Motor neuron (in vitro differentiated cells): ENCODE data around the gene MBD1. TPM values are rescaled to one million over a fixed set of nuclear protein-coding genes. Genes with fewer than 3 reads are reported as not detected.

Experiments
- ATAC-seq, 8 experiments: fragments of 200-7000 bp; cut with Tn5 transposase; replicated peaks in 6 of 8; 2 replicates each; pipeline ENCODE4 v1.8.0; 2021; ENCODE audit warnings: mild to moderate bottlenecking in 8 of 8, moderate library complexity in 8 of 8
- H3K27ac ChIP-seq, 2 donors: fragments of 250-450 bp; sonication (Bioruptor Pico); 2 replicates each; pipeline ENCODE4 v1.9.0; 2021; ENCODE audit warnings: antibody characterized with exemption in 2 of 2, mild to moderate bottlenecking in 2 of 2, moderate library complexity in 1 of 2
- H3K4me1 ChIP-seq, 2 donors: fragments of 250-450 bp; sonication (Bioruptor Pico); replicated peaks in 1 of 2; 2 replicates each; pipeline ENCODE4 v1.6.1; 2021; ENCODE audit warnings: antibody characterized with exemption in 2 of 2, mild to moderate bottlenecking in 2 of 2, moderate library complexity in 1 of 2
- H3K4me3 ChIP-seq, 5 donors: fragments of 250-450 bp; sonication (Bioruptor Pico); 2 replicates each; pipeline ENCODE4 v1.9.0; 2021; ENCODE audit warnings: antibody characterized with exemption in 5 of 5, mild to moderate bottlenecking in 5 of 5, moderate library complexity in 4 of 5
- WGBS, 10 experiments: fragments of 450-650 bp; shearing (Covaris generic); methylation state at CpG; one replicate each; pipeline ENCODE4 v1.0.0; 2022; 5-methylcytosine and 5-hydroxymethylcytosine counted together
- in situ Hi-C, 9 experiments: fragments of 400-800 bp; cut with MboI; loops; one replicate each; pipeline ENCODE4 v1.15.0; 2021; ENCODE audit warnings: low sequenced_read_pairs in 9 of 9, low pct_unique_long_range_greater_than_20kb in 2 of 9; ENCODE audit not compliant: unreplicated experiment in 9 of 9
- total RNA-seq, 8 experiments: library from RNA; unstranded; fragments of 300-600 nt; gene quantifications; 2 replicates each; pipeline versions ENCODE4 v1.2.3 to v1.2.4, GENCODE V29; 2022

Gene MBD1
- total RNA-seq, 8 experiments from 2014 or later: 43.0 to 63.3 (median 54.7) TPM

DNA sequence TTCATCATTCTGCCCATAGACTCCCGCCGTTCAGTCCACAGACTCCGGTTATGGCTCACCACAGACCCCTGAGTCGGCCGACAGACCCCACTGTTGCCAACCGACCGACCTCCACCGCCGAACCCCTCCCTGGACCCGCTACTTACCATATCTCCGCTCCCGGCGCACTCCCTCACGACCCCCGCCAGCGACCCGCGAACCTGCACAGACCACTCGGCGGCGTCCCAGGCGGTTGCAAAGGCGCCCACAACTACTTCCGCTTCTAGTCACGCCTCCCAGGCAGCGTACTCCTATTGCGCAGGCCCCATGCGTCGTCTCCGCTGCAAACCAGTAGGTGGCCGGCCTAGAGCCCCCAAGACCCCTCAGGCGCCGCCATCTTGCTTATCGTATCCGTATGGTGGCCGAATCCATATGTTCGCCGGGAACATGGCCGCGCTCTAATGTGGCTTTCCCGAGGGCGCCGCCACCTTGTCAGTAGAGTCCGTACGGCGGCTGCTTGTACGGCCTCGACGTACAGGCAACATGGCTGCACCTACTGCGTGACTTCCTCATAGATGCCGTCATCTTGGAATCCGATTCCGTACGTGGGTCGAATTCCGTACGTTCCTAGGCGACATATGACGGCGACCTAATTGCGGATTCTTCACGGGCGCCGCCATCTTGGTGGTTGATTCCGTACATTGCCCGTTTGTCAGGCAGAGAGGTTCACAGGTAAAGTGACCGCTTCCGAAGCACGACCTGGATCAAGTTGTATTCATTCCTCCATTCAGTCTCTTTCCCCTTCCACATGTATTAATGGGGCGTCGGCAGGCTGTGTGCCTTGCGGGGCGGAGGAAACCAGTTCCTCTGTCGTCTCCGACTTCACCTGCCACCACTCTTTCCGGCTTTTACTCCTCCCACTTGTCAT, 6.4 kb upstream of the MBD1 start, which contains the start of gene CXXC1:
Gene CXXC1 (minus strand): TSS at position 252 of the 907 bp plus-strand sequence. CDS start 103 bp downstream, at position 149.
- Histone ChIP-seq H3K27ac (peak within 1 kb of the TSS; percentile 75 to 81), H3K4me1 (peaks cover 5 to 7% of the 10 kb centered on the region in 2 donors), H3K4me3 (peak within 1 kb of the TSS; percentile 59 to 90 (median 66))
- WGBS, 10 experiments: 0 to 10% (median 1%) methylated on average over 6 to 36 of the region's 76 CpGs; no CpG with 5 or more reads in 1 of the 10 experiments
- in situ Hi-C loops: loop anchor here in 1 of 9 experiments (25.0 kb wide), 1 partner anchor 150 kb away; no protein-coding TSS in a partner anchor
- ATAC-seq: peak; percentile 86 to 95 (median 88)

DNA sequence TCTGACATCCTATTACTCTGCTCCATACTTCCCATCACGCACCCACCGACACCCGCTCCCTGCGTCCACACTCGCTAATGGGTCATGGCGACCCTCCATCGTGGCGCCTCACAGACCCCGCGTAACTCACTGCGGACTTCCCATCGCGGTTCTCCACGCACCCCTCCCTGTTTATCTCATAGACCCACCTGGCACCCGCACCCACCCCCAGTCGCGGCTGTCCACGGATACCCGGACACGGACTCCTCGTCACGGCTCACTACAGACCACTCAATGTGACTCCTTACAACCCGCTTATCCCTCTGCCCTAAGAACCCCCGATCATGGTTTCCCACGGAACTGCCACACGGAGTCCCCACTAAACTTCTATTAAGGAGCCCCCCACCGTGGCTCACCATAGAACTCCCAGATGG, 5.7 kb upstream of the MBD1 start:
- peak overlapping the region; percentile 59 to 90 (median 66) for H3K4me3 ChIP-seq
- WGBS, 10 experiments: 0 to 2% (median 0%) methylated on average over 2 to 8 of the region's 27 CpGs; no CpG with 5 or more reads in 5 of the 10 experiments
- ATAC-seq: peak; percentile 0 to 7 (median 2)
- H3K27ac ChIP-seq: peak overlapping the region; percentile 26 to 52
- in situ Hi-C loops: loop anchor here in 1 of 9 experiments (25.0 kb wide), 1 partner anchor 150 kb away; no protein-coding TSS in a partner anchor
- H3K4me1 ChIP-seq: peaks cover 7 to 8% of the 10 kb centered on the region in 2 donors

DNA sequence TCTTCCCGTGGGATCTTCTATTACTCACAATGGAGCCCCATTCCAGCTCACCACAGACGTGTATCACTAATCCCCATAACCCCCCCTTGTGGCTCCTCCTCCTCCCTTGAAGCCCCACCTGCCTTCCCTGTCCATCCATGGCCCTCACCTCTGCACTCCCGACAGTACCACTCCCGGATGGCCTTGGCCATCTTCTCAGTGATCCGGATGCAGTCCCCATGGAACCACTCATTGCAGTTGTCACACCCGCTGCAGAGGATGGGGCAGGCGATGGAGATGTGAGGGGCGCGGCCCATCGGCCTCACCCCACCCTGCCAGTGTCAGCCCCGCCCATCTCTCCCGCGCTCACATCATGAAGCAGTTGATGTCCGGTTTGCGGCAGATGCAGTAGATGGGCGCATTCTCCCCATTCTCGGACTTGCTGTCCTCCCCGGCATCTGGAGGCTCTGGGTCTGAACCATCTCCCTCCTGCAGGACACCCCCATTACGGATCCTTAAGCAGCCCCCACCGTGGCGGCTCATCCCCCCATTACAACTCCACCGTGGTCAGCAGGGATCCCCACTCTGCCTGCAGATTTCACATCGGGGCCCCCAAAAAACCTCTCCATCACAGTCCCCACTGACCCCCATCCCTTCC, 5.2 kb upstream of the MBD1 start:
- Histone ChIP-seq H3K4me1 (peaks cover 9 to 10% of the 10 kb centered on the region in 2 donors), H3K4me3 (peak overlapping the region; percentile 59 to 90 (median 66)), H3K27ac (peak overlapping the region; percentile 26 to 52)
- in situ Hi-C loops: loop anchor here in 1 of 9 experiments (25.0 kb wide), 1 partner anchor 151 kb away; no protein-coding TSS in a partner anchor
- peak in 7 of 8 experiments; percentile 1 to 51 (median 17) for ATAC-seq
- 0% methylated on average over 1 to 3 of the region's 23 CpGs; no CpG with 5 or more reads in 8 of the 10 experiments for WGBS, 10 experiments

DNA sequence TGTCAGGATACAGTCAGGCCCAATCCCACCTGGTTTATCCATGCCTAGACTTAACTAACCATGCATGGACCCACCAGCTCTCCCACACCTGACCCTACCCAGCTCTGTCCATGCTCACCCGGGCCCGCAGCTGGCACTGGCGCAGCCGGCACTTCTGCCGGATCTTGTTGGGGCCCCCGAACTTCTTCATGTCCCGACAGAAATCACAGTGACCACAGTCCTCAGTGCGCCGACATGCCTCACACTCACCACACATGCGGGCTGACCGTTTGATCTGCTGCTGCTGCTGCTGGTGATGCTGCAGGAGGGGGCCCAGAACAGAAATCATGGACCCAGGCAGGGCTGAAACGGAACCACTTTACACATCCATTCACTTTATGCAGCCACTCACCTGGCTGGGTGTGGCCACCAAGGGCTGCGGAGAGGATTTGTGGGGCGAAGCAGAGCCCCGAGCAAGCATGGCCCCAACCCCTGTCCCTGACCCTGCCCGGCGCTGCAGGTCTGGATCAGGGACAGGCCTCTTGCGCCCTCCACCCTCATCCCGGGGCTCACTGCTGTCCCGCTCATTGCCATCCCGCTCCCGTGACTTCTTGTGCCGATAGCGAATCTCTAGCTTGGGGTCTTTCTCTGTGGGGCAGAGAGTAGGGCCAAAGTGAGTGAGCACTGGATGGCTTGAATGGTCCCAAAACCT, 4.5 kb upstream of the MBD1 start:
- in situ Hi-C loops: loop anchor here in 1 of 9 experiments (25.0 kb wide), 1 partner anchor 152 kb away; no protein-coding TSS in a partner anchor

DNA sequence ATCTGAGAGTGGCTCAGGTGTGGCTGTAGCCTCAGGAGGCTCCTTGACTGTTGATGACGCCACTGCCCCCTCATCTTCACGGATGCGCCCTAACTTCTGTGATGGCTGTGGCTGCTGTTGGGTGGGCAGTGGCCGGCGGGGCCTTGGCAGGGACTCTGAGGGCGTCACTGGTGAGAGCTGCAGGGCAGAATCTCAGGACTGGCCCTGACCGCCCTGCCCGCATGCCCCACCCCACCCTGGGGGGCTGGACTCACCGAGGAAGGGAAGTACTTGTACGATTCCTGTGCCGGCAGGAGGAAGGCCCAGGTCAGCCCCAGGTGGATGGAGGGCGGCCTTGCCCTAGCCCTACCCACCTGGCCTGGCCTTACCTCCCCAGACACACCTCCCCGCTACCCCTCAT, 3.7 kb upstream of the MBD1 start:
- Histone ChIP-seq H3K4me1 (peaks cover 14 to 16% of the 10 kb centered on the region in 2 donors), H3K27ac (no peak overlapping the region), H3K4me3 (no peak overlapping the region)
- no peak for ATAC-seq
- in situ Hi-C loops: loop anchor here in 1 of 9 experiments (25.0 kb wide), 1 partner anchor 152 kb away; no protein-coding TSS in a partner anchor
- 85 to 100% (median 93%) methylated on average over 2 to 8 of the region's 13 CpGs; no CpG with 5 or more reads in 5 of the 10 experiments for WGBS, 10 experiments

More for the DNA sequence above, 4.5 kb upstream of the MBD1 start:
- ATAC-seq: no peak
- Histone ChIP-seq H3K27ac (peak overlapping the region; percentile 26 to 52), H3K4me3 (peak overlapping the region; percentile 59 to 90 (median 66)), H3K4me1 (peaks cover 9 to 10% of the 10 kb centered on the region in 2 donors)
- 90 to 100% (median 97%) methylated on average over 2 to 14 of the region's 24 CpGs; no CpG with 5 or more reads in 5 of the 10 experiments for WGBS, 10 experiments

DNA sequence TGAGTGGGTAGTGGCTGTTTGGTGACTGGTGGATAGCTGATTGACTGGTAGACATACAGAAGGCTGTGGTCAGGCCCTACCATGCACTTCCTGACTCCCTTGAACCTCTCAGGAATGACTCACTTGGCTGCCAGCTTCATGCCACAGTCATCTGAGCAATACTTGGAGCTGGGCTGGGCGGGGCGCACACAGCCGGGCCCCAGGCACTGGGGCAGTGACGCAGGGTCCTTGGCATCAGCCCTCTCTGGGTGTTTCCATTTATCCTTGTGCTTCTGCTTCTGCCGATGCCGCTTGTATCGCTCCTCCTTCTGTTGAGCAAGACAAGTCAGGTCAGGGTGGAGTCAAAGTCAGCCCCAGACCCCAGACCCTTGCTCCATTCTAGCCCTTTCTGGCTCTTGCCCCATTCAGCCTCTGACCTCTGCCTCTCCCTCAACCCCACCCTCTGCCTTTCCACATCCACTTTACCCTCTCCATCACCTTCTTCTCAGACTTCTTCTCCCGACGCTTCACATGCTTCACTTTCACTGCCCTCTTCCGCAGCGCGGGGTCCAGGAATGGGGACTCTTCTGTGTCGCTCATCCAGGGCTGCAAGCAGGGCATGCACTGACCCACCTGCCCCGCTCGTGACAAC, 3.0 kb upstream of the MBD1 start:
- in situ Hi-C loops: loop anchor here in 1 of 9 experiments (25.0 kb wide), 1 partner anchor 153 kb away; no protein-coding TSS in a partner anchor
- H3K27ac ChIP-seq: no peak overlapping the region
- peaks cover 19 to 20% of the 10 kb centered on the region in 2 donors for H3K4me1 ChIP-seq
- ATAC-seq: no peak
- WGBS, 10 experiments: 80 to 100% (median 93%) methylated on average over 3 to 7 of the region's 15 CpGs; no CpG with 5 or more reads in 5 of the 10 experiments
- H3K4me3 ChIP-seq: no peak overlapping the region

DNA sequence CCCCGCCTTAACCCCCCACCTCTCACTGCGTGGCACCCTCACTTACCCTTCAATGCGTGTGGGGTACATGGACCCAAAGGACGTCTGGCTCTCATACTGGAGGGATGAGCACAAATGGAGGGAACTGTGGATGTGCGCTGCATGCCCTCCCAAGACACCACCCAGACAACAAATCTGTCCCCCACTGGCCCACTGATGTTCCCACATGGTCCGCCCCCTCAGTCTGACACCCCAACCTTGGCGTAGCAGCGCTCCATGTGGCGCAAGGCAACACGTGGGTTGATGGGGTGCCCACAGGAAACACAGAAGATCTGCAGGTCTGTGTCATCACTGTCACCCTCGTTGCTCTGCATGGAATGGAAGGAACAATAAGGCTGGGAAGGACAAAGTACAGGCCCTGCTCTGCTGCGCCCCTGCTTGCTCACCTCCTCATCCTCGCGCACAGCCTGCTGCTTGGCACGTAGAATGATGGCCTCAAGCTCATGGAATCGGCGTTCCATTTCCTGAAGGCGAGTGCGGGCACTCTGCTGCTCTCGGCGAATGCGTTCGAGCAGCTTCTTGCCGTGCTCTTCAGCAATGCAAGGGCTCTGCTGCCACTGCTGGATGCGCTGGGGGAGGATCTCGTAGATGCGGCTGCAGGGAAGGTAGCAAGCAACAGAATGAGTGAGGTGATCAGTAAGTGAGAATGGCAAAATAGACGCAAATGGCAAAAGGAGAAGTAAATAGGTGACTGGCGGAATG, 2.3 kb upstream of the MBD1 start:
- in situ Hi-C loops: loop anchor here in 1 of 9 experiments (25.0 kb wide), 1 partner anchor 154 kb away; no protein-coding TSS in a partner anchor
- no peak for ATAC-seq
- Histone ChIP-seq H3K4me3 (no peak overlapping the region), H3K27ac (no peak overlapping the region), H3K4me1 (peaks cover 22% of the 10 kb centered on the region in 2 donors)
- 89 to 100% (median 98%) methylated on average over 1 to 20 of the region's 29 CpGs; no CpG with 5 or more reads in 1 of the 10 experiments for WGBS, 10 experiments

DNA sequence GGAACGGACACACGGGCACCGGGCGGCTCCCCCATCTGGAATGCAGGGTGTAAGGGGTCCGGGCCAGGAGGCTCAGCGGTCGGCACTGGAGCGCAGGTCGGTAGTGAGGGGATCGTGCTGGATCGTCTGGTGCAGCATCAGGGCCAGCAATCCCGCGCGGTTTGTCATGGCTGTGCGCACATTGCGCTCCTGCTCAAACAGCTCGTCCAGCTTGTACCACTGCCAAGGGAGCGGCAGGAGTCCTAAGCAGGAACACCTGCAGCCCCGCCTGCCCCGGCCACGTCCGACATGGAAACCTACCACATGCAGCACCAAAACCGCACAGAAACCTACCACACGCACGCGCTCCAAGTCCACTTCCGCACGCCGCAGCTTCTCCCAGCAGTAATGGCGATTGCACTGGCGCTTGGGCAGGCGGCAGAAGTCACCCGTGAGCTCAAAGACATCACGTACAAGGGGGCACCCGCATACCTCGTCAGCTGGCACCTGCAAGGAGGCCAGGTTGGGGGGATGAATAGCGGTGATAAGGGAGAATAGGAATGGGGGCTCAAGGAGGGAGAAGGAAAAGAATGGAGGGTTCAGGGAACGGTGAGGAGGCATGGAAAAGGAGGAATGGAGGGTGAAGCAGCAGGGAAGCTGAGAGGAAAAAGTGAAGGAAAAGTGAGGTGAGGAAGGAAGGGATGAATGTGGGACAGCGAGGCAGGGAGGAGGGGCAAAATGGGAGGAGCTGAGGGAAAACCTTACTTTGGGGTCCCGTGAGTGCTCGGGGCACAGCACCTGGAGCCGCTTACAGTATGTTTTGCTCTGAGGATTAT, 1.4 kb upstream of the MBD1 start:
- Histone ChIP-seq H3K4me1 (peaks cover 22% of the 10 kb centered on the region in 2 donors), H3K27ac (no peak overlapping the region), H3K4me3 (no peak overlapping the region)
- 0 to 100% (median 93%) methylated on average over 1 to 16 of the region's 42 CpGs for WGBS, 10 experiments
- in situ Hi-C loops: loop anchor here in 1 of 9 experiments (25.0 kb wide), 1 partner anchor 155 kb away; no protein-coding TSS in a partner anchor
- no peak for ATAC-seq

DNA sequence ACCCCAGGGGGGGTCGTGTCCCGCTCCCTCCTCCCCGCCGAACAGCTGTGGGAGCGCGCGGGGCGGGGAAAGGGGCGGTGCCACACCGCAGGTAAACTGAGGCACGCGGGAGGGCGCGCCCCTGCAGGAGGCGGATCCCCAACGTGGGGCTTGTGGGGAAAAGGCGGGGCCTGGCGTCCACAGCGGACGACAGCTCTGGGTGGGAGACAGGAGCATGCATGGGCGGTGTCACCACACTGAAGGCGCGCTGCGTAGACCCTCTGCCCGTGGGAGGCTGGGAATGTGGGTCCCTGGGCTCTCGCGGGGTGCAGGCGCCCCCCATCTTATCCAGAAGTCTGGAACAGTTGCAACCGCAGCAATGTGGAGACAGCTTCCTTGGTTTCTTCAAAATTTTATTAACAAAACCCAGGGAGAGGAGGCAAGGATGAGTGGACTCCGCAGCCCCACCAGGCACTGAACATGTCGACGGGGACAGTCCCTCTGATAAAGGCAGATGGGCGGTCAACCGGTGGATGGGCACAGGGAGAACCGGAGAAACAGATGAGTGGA, 723 bp upstream of the MBD1 start:
- Histone ChIP-seq H3K4me1 (peaks cover 22% of the 10 kb centered on the region in 2 donors), H3K4me3 (peak overlapping the region; percentile 67 to 91 (median 82)), H3K27ac (peak overlapping the region; percentile 78 to 88)
- ATAC-seq: peak in 2 of 8 experiments; percentile 0 to 1
- in situ Hi-C loops: loop anchor here in 1 of 9 experiments (25.0 kb wide), 1 partner anchor 155 kb away; no protein-coding TSS in a partner anchor
- WGBS, 10 experiments: 0 to 40% (median 27%) methylated on average over 1 to 18 of the region's 35 CpGs; no CpG with 5 or more reads in 7 of the 10 experiments

DNA sequence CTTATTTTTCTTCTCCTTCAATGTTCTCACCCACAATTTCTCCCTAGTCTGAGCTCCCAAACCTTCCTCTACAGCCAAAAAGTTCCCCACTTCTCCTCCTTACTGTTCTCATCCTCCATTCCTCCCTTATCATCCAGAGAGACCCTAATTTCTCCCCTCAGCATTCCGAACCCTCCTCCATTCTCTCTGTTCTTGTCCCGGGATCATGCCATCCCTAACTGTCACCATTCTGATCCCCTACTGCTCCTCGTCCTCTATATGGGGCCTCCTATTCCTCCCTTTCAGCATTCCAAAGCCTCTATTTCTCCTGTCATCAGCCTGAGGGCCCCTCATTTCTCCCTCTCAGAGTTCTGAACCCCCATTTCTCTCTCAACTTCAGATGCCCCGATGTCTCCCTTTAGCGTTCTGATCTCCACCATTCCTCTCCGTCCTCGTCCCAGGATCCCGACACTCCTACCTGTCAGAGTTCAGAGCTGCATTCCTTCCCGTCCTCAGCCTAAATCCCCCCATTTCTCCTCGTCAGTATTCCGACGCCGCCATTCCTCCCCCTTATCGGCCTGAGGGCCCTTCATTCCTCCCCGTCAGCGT, 522 bp downstream of the MBD1 start:
- H3K27ac ChIP-seq: peak overlapping the region; percentile 78 to 88

More for the DNA sequence above, 522 bp downstream of the MBD1 start:
- in situ Hi-C loops: loop anchor here in 1 of 9 experiments (25.0 kb wide), 1 partner anchor 156 kb away; no protein-coding TSS in a partner anchor
- 0 to 4% (median 1%) methylated on average over 4 to 13 of the region's 16 CpGs; no CpG with 5 or more reads in 1 of the 10 experiments for WGBS, 10 experiments
- Histone ChIP-seq H3K4me1 (peaks cover 15 to 17% of the 10 kb centered on the region in 2 donors), H3K4me3 (peak overlapping the region; percentile 67 to 91 (median 82))
- ATAC-seq: no peak
